ENCODE measurements around the gene CXXC4. TPM values are rescaled to one million over a fixed set of nuclear protein-coding genes. Genes with fewer than 3 reads are reported as not detected.

CXXC4 gene
- total RNA-seq, 1 donor from 2014 or later: 1.4 TPM

GRCh38 chr4:104489731-104490095, 5.0 kb downstream of the CXXC4 start:
- no peak for DNase-seq

GRCh38 chr4:104488151-104488550, 6.5 kb downstream of the CXXC4 start:
- DNase-seq: no peak

- DNase-seq: no peak
Observed at GRCh38 chr4:104486716-104487504, 7.8 kb downstream of the CXXC4 start.

- DNase-seq: no peak
Observed at GRCh38 chr4:104475652-104476051, 19.0 kb downstream of the CXXC4 start.

- no peak for DNase-seq
Observed at GRCh38 chr4:104472766-104473165, 21.9 kb downstream of the CXXC4 start.

- no peak for DNase-seq
Observed at GRCh38 chr4:104470770-104471169, 23.9 kb downstream of the CXXC4 start.

- no peak for DNase-seq
Observed at GRCh38 chr4:104469794-104470193, 24.9 kb downstream of the CXXC4 start.

- DNase-seq: no peak
Observed at GRCh38 chr4:104465619-104466018, 29.1 kb downstream of the CXXC4 start.

GRCh38 chr4:104465201-104465600, 29.5 kb downstream of the CXXC4 start:
- DNase-seq: no peak

- no peak for DNase-seq
Observed at GRCh38 chr4:104462641-104463040, 32.1 kb downstream of the CXXC4 start.

- no peak for DNase-seq
Observed at GRCh38 chr4:104457308-104457981, 37.2 kb downstream of the CXXC4 start.

GRCh38 chr4:104451573-104451972, 43.1 kb downstream of the CXXC4 start:
- DNase-seq: peak; percentile 23

GRCh38 chr4:104449537-104449936, 45.2 kb downstream of the CXXC4 start:
- no peak for DNase-seq

GRCh38 chr4:104447294-104447693, 47.4 kb downstream of the CXXC4 start:
- DNase-seq: peak; percentile 43

- DNase-seq: peak; percentile 44
Observed at GRCh38 chr4:104446431-104447278, 48.0 kb downstream of the CXXC4 start.

GRCh38 chr4:104444685-104445084, 50.0 kb downstream of the CXXC4 start:
- DNase-seq: no peak

- DNase-seq: no peak
Observed at GRCh38 chr4:104436542-104436941, 58.2 kb downstream of the CXXC4 start.

GRCh38 chr4:104429150-104429741, 65.4 kb downstream of the CXXC4 start:
- peak; percentile 62 for DNase-seq

- no peak for DNase-seq
Observed at GRCh38 chr4:104425948-104426347, 68.7 kb downstream of the CXXC4 start.

- no peak for DNase-seq
Observed at GRCh38 chr4:104424989-104425388, 69.7 kb downstream of the CXXC4 start.

- no peak for DNase-seq
Observed at GRCh38 chr4:104424475-104424941, 70.2 kb downstream of the CXXC4 start.

- no peak for DNase-seq
Observed at GRCh38 chr4:104421566-104421965, 73.1 kb downstream of the CXXC4 start.
